ENCODE data around the gene PRR14.
A peak's percentile ranks its signal among the peaks of the same experiment; 100 is the strongest.

Gene PRR14

DNA sequence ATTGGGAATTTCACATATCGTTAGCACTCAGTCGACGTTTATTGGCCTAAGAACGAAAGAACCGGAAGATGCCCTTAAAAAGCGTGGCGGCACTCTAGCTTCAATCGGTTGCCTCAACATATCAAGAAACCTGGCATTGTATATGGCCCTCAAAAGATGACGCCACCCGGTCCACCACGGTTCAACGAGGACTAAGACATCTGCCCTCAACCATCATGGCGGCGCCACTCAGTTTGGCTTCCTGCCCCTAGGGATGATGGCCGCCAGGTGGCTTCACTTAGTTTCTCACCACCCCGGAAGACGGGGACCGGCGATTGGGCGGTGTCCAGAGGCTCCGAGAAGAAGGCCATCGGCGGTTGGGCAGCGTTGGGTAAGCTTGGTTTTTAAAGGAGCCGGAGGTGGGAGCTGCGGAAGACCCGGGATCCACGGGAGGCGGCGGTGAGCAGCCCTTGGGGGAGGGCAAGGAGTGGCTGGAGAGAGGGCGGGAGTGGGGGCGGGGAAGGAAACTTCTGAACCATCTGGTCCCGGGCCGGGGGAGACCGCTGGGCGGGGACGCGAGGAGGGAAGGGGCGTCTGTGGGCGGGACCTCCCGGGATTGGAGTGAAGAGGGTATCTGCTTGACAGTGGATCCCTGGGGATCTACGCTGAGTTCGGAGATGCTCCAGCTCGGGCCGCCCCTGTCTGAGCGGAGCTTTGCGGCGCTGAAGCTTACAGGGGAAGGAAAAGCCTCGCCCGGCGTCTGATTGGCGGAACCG, at the start of gene PRR14:
PRR14 (plus strand) TSS at position 592 of the 755 bp plus-strand sequence. CDS start 686 bp downstream, outside the sequence.
- DNase-seq (ENCODE audit: low read depth in 2 of 2) = peak; percentile 96 to 98

DNA sequence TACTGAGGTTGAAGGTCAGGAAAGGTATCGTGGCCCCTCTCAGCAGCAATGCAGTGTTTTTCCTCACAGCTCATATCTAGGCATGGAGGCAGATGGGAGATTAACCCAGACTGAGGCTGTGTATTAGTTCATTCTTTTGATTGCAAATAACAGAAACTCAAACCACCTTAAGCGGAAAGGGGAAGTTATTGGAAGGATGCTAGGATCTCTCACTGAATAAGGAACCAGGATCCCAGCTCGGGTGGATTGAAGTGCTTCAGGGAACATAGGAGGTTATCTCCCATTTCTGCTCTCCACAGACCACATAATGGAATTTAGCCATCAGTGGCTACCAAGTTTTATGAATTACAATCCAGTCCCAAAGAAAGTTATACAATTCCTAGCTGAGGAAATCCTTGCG, 48.8 kb upstream of the PRR14 start:
- no peak for DNase-seq (ENCODE audit: low read depth in 2 of 2)

DNA sequence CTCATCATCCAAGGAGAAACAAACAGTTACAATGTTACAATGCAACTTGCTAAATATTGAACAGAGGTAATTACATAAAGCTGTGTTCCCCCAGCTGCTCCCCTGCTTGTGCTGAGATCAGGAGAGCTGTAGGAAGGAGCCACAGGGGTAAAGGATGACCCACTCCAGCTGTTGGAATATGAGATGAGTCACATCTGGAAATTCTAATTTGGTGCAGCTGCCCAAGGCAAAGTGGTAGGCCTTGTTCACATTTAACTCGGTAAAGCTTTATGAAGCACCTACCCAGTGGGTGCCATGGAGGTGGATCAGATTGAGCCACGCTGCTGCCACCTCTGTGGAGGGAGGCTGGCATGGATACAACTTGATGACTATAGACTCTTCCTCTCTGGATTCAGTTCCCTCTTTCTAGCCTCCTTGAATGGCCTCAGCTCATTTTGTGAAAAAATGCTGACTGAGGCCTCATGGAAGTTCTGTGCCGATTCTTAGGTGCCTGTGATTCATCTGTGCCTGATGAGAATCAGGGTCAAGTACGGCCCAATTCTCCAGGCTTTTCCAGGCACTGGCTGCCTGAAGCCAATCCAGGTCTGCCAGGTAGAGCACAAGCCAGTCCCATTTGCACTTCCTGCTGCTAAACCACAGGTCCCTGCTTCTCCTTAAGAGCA, 48.0 kb upstream of the PRR14 start:
- DNase-seq (ENCODE audit: low read depth in 2 of 2) = no peak

DNA sequence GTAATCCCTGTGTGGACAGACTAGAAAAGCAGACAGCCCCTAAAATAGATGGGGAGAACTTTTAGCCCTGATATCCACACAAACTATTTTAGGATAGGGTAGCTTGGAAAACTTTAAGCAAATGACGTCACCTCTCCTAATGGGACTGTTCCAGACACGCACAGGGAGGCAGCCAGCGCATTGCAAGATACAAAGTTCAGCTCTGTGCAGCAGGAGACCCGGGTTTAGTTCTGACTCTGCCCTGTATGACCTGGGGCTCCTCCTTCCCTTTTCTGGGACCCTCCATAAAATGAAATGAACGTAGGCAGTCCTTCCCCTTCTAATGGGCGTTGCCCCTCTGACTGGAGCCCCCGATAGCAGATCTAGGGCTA, 46.8 kb upstream of the PRR14 start:
- no peak for DNase-seq (ENCODE audit: low read depth in 2 of 2)

DNA sequence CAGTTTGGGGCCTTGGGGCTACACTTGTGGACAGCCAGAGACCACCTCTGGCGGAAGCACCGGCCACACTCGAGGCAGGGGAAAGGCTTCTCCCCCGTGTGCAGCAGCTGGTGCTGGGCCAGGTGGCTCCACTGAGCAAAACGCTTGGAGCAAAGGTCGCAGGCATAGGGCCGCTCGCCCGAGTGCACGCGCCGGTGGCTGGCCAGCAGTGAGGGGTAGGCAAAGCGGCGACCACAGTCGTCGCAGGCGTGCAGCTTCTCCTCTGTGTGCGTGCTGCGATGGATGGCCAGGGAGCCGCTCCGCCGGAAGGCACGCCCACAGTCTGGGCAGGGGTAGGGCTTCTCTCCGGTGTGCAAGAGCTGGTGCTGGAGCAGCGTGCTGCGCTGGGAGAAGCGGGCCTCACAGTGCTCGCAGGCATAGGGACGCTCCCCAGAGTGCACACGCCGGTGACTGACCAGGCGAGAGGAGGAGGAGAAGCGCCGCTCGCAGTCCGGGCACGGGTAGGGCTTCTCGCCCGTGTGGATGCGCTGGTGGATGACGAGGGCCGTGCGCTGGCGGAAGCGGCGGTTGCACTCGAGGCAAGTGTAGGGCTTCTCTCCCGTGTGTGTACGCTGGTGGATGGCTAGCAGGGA, 46.3 kb upstream of the PRR14 start:
- DNase-seq (ENCODE audit: low read depth in 2 of 2) = no peak

DNA sequence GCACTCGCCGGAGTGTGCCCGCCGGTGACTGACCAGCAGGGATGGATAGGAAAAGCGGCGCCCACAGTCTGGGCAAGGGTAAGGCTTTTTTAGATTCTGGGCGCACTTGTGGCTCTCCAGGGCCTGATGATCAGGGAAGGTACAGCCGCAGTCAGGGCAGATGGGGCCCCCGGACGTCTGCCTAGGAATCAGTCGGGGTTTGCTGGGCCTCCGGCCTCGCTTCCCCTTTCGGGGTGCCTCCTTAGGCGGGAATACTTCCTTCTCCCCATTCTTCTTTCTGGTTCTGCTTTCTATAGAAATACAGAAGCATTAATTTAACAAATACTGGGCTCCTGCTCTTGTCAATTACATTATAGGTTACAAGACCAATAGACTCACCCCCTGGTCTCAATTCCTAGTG, 45.6 kb upstream of the PRR14 start:
- DNase-seq (ENCODE audit: low read depth in 2 of 2) = no peak

DNA sequence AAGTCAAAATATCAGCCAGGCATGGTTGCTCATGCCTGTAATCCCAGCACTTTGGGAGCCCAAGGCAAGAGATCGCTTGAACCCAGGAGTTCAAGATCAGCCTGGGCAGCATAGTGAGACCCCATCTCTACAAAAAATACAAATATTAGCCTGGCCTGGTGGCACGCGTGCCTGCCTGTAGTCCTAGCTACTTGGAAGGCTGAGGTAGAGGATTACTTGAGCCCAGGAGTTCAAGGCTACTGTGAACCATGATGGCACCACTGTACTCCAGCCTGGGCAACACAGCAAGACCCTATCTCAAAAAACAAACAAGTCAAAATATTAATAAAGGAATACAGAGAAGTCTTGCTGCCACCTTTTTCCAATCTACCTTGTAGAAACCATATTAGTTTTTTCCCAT, 44.8 kb upstream of the PRR14 start:
- no peak for DNase-seq (ENCODE audit: low read depth in 2 of 2)

DNA sequence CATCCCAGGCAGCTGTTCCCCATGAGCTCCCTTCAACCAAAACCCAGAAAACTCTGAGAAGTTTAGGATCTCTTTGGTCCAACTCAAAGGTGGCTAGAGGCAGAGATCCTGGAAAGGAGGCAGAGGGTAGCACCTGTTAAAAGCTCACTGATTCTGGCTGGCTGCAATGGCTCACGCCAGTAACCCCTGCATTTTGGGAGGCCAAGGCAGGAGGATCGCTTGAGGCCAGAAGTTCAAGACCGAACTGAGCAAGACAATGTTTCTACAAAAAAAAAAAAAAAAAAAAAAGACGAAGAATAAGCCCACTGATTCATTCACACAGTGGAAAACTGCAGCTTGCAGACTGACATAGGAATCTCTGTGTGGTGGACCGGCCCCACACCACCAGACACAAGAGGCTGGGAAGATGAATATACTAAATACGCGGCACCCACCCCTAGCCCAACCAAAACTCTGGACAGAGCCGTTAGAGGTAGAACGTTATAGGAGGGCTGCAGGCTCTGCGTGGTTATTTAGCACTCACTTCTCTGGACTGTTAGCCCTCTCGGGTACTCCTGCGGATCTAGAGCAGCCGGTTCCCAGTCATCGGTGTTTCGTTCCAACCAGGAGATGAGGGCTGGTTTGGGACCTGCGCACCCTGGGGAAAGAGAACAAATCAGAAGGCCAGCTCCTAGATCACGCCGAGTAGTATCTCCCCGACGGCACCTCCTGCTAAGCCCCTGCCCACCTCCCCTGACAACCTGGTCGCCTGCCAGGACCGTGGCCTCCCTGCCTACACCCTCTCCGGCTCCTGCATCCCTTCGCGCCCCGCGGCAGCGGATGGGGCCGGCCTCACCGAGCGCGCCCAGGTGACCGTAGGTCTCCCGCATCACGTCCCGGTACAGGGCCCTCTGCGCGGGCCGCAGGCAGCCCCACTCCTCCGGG, 41.5 kb upstream of the PRR14 start:
- DNase-seq (ENCODE audit: low read depth in 2 of 2) = no peak

DNA sequence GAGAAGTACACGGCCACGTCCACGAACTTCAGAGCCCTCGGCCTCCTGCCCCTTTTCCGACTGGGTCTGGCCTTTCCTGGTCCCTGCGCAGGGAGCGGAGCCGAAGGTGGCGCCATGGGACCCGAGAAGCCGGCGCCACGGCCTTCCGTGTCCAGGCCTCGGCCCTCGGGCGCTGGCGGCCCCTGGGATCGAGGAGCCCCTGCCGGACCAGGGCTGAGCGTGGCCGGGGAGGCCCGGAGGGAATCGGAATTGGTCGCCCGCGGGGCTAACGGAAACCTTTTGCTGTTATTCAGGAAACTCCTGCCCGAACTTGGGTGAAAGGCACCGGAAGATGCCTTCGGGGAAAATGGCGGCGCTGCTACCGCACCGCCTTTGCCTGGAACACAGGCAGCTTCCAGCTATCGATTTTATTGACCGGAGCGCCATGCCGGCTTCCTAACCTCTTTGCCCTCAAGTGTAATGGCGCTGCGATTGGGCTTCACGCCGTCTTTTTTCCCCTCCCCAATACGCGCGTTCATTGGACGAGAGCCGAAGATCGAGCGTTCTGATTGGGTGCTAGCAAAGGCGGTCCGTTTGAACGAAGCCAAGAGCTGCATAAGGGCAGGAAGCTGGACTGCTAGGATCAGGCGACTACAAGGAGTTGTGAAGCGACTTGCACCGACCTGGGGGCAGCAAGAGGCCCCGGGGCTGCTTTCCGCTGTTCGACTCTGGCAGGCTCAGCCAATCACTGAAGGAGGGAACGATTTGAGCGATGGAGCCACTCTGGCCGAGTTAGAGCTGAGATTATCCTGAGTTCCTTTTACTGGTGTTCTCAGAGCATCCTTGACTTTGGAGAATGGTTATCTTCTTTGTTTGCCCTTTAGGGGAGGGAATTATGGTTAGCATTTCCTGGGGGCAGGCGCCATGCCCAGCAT, 40.6 kb upstream of the PRR14 start, which contains the start of gene ZNF689:
ZNF689 (minus strand) TSS at position 464 of the 914 bp plus-strand sequence; CDS start at position 116, 348 bp downstream.
- peak; percentile 87 to 88 for DNase-seq (ENCODE audit: low read depth in 2 of 2)

DNA sequence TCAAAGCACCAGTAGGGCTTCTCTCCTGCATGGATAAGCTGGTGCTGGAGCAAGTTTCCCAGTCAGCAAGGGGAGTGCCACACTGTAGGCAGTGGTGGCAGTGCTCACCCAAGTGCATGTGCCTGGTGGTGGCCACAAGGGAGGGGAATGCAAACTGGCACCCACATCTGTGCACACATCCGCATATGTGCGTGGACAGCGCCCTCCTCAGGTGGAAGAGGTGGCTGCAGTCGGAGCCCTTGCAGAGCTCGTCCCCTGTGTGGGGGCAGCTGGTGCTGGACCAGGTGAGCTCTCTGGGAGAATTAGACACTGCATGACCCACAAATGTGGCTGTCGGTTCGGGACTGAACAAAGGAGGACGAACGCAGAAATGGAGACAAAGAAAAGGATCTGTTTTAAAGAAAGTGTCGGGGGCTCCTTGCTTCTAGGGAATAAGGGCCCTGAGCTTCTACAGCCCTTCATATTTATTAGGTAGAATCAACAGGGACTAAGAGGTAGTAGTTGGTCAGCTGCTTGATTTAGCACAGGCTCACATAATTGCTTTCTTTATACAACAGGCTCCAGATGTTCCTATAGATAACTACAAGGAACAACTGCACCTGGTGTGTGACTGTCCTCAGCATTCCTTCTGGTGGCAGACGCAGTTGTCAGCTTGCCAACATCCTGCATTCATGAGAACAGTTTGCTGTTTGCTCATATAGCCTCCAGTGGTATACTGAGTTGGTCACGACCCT, 35.2 kb upstream of the PRR14 start:
- DNase-seq (ENCODE audit: low read depth in 2 of 2) = peak in 1 of 2 donors; percentile 27

DNA sequence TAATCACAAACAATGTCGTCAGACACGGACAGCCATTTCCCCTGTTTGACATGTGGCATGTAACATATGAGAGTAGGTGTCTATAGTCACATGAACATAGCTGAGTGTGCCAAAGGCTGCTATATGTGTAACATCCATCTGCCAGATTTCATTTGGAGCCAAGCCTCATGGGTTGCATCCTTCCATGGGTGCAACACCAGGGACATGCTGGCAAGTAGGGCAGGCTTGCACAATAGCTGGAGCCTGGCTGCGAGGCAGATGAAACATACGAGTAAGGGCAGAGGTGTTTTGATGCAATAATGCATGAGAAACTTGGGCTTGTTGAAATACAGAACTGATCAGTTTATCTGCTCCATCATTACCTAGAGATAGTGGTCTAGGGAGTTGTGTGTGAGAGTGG, 31.6 kb upstream of the PRR14 start:
- DNase-seq (ENCODE audit: low read depth in 2 of 2) = no peak

DNA sequence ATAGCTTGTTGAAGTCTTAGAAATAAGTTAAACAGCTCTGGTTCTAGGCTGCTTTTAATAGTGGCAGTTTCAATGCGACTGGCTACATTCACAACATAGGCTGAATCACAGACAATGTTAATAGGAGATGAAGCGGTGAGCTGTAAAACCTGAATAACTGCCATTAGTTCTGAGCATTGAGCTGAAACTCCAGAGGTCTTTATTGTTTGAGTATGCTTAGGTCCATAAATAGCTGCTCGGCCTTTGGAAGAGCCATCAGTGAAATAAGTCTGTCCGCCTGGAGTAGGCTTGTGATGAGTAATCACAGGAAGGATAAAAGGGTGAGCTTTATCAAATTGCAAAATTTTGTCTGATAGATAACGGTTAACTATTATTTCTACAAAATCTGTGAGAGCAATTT, 31.1 kb upstream of the PRR14 start:
- DNase-seq (ENCODE audit: low read depth in 2 of 2) = no peak

DNA sequence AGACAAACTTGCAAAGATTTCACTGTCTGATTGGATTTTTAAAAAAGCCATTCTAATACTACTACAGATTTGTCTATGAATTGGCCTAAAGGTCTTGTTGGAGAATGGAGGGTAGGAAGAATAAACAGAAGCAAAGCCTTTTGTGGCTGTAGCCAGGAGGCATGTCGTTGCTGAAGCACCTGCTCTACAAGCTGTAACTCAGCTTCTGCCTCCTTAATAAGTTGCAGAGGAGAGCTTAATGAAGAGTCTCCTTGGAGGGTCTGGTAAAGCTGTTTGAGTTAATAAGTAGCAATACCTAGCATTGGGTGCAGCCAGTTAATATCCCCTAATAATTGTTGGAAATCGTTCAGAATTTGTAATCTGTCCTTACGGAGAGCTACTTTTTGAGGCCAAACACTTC, 30.6 kb upstream of the PRR14 start:
- no peak for DNase-seq (ENCODE audit: low read depth in 2 of 2)

DNA sequence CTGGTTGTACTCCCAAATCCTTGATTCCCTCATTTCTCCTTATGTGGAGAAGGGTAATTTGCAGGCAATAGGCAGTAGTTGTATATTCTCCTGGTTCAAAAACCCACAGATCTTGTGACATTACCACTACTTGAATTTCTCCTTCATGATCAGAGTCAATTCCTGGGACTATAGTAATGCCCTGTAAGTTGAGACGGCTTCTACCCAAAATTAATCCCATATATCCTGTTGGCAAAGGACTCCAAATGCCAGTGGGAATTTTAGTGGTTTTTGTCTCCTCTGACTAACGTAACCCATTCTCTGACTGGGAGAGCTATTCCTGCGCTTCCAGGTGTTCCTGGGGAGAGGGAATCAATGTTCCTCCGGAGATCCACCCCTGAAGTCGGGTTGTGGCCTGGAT, 29.0 kb upstream of the PRR14 start:
- no peak for DNase-seq (ENCODE audit: low read depth in 2 of 2)

DNA sequence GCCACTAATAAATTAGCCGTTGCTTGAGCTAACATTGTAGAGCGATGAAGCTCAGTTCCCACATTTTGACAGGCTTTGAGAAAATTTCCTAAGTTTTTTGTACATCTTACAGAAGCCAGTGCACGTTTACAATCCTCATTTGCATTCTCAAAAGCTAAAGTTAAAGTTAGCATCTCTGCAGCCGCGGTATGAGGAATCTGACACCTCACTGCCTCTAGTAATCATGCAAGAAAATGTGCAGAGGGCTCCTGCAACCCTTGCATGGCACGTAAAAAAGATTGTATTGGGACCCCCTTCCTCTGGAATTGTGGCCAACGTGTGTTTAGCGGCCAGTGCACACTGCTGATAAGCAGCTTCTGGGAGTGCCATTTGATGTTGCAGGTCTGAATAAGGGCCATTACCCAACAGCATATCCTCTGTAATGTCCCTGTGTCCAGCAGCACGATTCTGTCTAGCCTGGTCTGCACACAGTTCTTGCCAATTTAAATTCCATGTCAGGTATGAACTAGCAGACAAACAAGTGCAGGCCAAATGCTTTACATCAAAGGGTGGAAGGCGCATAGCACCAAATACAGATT, 28.2 kb upstream of the PRR14 start:
- no peak for DNase-seq (ENCODE audit: low read depth in 2 of 2)

DNA sequence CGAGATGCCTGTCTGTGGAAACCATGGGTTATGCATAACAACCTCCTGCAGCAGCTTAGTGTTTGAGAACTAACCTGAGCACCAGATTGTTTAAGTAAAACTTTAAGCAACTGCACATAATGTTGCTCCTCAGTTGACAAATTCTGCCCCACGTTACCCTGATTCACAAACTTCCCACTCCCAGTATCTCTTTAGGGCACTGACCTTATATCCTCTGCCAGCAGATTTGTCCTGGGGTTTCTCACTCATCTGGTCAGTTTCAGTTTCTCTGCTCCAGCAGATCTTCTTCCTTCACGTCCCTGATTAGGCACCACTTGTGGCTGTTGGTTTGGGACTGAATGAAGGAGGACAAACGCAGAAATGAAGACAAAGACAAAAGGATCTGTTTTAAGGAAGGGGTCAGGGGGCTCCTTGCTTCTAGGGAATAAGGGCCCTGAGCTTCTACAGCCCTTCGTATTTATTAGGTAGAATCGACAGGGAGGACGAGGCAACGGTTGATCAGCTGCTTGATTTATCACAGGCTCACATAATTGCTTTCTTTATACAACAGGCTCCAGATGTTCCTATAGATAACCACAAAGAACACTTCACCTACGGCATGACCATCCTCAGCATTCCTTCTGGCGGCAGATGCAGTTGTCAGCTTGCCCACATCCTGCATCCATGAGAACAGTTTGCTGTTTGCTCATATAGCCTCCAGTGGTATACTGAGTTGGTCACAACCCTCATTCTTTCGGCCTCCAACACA, 27.1 kb upstream of the PRR14 start:
- DNase-seq (ENCODE audit: low read depth in 2 of 2) = no peak

DNA sequence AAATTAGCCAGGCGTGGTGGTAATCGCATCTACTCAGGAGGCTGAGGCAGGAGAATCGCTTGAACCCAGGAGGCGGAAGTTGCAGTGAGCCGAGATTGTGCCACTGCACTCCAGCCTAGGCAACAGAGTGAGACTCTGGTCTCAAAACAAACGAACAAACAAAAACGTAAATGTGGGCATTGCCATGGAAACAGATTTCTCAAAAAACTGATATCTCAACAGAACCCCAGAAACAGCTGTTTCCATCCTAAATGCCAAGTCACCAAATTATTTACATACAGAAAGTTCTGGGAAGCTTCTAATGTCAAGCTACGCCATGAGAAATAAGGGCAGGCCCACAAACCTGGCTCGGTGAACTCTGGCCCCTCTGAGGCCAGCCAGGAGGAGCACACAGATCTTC, 24.5 kb upstream of the PRR14 start:
- DNase-seq (ENCODE audit: low read depth in 2 of 2) = no peak

DNA sequence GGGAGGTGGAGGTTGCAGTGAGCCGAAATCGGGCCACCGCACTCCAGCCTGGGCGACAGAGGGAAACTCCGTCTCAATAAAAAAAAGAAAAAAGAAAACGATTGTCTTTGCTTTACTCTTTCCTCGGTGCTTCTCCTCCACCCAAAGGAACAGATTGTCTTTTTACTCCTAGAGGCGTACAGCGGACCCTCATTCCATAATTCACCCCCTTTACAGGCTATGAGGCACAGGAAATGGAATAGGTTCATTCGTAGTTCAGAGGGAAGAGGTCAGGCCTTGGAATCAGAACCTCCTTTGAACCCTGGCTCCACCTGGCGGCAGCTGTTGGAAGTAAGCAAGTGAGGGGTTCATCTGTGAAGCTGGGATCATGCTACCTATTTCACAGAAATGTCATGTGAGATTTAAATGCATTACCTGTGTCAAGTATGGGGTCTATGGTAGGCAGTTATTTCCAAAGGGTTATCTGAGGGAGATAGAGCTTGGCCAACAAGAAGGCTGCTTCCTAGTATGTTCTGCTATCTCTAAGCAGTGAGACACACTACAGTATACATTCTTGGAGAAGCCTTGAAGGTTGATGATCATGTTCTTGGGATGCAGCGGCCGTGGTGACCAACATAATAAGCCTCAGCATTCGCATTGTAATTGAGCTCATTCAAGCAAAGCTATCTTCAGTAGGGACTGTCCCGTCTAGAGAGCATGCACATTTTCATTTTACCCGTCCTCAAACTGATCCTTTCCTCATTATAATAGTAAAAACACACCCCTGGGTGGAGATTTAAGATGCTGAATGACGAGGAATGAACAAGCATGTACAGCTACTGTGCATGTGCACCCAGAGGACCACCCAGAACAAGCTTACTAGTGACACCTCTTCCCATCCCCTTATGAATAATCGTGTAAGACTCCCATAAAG, 21.9 kb upstream of the PRR14 start:
- DNase-seq (ENCODE audit: low read depth in 2 of 2) = peak; percentile 72 to 77
